Thymus (tissue), 11 donors: ENCODE measurements around the gene MAVS. TPM values are rescaled to one million over a fixed set of nuclear protein-coding genes. Genes with fewer than 3 reads are reported as not detected.
"Not testable (repeated sequence)": the region's sequence is repeated elsewhere in the genome, so short reads cannot be mapped to it uniquely, and the experiment has no call there.

Experiments used
- DNase-seq, 9 donors: peaks; one replicate each; pipeline ENCODE4 v3.0.0-alpha.2; 2013; ENCODE audit warnings: low spot score in 9 of 9, low read depth in 6 of 9, missing footprints in 1 of 9
- H3K27ac ChIP-seq, 2 donors: one replicate each; pipeline ENCODE4 v1.5.1; 2013; ENCODE audit warnings: control low read depth in 1 of 2, low read depth in 1 of 2, low read length in 1 of 2, mild to moderate bottlenecking in 1 of 2, moderate library complexity in 1 of 2
- H3K27me3 ChIP-seq, 2 donors: one replicate each; pipeline ENCODE4 v1.5.1; 2013; ENCODE audit warnings: low read length in 1 of 2; ENCODE audit not compliant: control insufficient read depth in 2 of 2, insufficient read depth in 1 of 2
- H3K36me3 ChIP-seq, 2 donors: one replicate each; pipeline ENCODE4 v1.5.1; 2013; ENCODE audit warnings: low read length in 1 of 2, mild to moderate bottlenecking in 1 of 2, moderate library complexity in 1 of 2; ENCODE audit not compliant: control insufficient read depth in 2 of 2, insufficient read depth in 2 of 2
- H3K4me1 ChIP-seq, 2 donors: one replicate each; pipeline ENCODE4 v1.5.1; 2013; ENCODE audit warnings: low read length in 2 of 2; ENCODE audit not compliant: control insufficient read depth in 2 of 2, insufficient read depth in 2 of 2
- H3K4me3 ChIP-seq, 2 donors: one replicate each; pipeline ENCODE4 v1.5.1; 2013; ENCODE audit warnings: low read length in 2 of 2, control low read depth in 1 of 2, mild to moderate bottlenecking in 1 of 2
- H3K9me3 ChIP-seq, 2 donors: one replicate each; pipeline ENCODE4 v1.5.1; 2013; ENCODE audit warnings: low read length in 1 of 2, mild to moderate bottlenecking in 1 of 2; ENCODE audit not compliant: control insufficient read depth in 2 of 2, insufficient read depth in 1 of 2
- WGBS: extraction: QIAGEN DNeasy Blood & Tissue Kit; methylation state at CpG from one replicate; pipeline ENCODE4 v1.1.7; 2013; 5-methylcytosine and 5-hydroxymethylcytosine counted together
- polyA plus RNA-seq: library from polyadenylated mRNA; stranded (reverse); fragments of 200-250 nt; gene quantifications from one replicate; pipeline ENCODE4 v1.2.3, GENCODE V29; 2013
- total RNA-seq: library from RNA; stranded (reverse); fragments of 120-200 nt; gene quantifications from one replicate; pipeline ENCODE4 v1.2.4, GENCODE V29; 2013
- donor health status: healthy.

The MAVS gene
- total and polyA plus RNA-seq, 2 donors: 8.1 to 18.8 TPM

DNA sequence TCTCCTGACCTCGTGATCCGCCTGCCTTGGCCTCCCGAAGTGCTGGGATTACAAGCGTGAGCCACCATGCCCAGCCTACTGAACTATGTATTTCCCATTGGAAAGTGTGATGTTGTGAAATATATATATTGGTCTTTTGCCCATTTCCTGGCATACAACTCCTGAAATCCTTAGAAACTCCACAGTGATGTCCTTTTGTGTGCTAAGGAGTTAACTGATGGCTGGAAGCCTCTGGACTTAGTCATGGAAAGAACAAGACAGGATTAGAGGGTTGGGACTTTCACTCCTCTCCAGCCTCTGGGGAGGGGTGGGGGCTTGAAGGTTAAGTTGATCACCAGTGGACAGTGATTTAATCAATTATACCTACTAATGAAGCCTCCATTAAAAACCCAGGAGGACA lies 49.7 kb downstream of the MAVS start:
- Histone ChIP-seq H3K27ac (peak overlapping the region in 1 of 2 donors; percentile 52), H3K36me3 (peaks cover 14 to 27% of the 10 kb centered on the region in 2 donors), H3K4me3 (no peak overlapping the region), H3K4me1 (peaks cover 7 to 25% of the 10 kb centered on the region in 2 donors), H3K27me3 (no peaks in the 10 kb centered on the region), H3K9me3 (no peaks in the 10 kb centered on the region)
- DNase-seq: no peak
- 81% methylated on average over 4 of the region's 4 CpGs for WGBS

DNA sequence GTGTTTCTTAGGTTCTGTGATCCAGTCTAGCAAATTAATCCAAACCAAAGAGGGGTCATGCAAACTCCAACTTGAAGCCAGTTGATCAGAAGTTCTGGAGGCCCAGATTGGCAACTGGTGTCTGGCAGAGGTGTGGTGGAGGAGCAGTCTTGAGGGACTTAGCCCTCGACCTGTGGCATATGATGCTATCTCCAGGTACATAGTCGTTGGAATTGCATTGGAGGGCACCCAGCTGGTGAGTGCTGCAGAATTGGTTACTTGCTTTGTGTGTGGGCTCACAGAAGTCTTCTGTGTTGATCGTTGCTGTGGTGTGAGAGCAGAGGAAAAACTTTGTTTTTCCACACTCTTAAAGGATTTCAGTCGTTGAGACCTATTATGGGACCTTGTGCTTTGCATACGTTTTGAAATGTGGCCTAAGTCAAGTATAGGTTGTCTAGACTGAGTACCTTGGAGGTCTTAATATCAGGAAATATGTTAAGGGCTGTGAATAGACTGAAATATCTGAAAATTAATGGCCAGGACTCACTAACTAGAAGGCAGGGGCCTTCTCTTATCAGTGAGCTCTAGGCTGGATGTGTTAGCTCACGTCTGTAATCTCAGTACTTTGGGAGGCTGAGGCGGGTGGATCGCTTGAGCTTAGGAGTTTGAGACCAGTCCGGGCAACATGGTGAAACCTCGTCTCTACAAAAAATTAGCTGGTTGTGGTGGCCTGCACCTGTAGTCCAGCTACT lies 50.4 kb downstream of the MAVS start:
- DNase-seq: no peak
- Histone ChIP-seq H3K4me1 (peaks cover 6 to 20% of the 10 kb centered on the region in 2 donors), H3K27ac (no peak overlapping the region), H3K9me3 (no peaks in the 10 kb centered on the region), H3K4me3 (no peak overlapping the region), H3K27me3 (no peaks in the 10 kb centered on the region), H3K36me3 (peaks cover 14 to 21% of the 10 kb centered on the region in 2 donors)
- 93% methylated on average over 10 of the region's 10 CpGs for WGBS

DNA sequence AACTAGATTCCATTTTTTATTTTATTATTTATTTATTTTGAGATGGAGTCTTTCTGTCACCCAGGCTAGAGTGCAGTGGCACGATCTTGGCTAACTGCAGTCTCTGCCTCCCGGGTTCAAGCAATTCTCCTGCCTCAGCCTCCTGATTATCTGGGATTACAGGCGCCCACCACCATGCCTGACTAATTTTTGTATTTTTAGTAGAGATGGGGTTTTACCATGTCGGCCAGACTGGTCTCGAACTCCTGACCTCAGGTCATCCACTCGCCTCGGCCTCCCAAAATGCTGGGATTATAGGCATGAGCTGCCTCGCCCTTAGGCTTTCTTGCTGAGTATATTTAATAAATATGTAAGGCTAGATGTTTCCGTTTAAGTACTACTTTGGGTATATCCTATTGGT lies 51.5 kb downstream of the MAVS start:
- H3K36me3 ChIP-seq: peaks cover 14 to 17% of the 10 kb centered on the region in 2 donors
- H3K4me3 ChIP-seq, H3K27me3 ChIP-seq, H3K27ac ChIP-seq, DNase-seq, H3K9me3 ChIP-seq: not testable (repeated sequence)
- 98% methylated on average over 9 of the region's 9 CpGs for WGBS
- H3K4me1 ChIP-seq: peaks cover 3 to 12% of the 10 kb centered on the region in 2 donors

DNA sequence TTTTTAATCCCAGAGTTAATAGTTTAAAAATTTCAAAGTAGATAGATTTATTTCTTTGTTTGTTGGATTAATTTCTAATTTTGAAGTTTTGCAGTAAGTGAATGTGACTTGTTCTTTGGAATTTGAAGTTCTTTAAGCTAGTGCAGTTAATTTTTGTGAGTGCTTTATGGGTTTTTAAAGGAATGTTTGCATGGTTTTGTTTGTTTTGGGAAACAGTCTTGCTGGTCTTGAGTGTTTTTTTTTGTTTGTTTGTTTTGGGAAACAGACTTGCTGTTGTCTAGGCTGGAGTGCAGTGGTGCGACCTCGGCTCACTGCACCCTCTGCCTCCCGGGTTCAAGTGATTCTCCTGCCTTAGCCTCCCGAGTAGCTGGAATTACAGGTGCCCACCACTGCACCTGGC lies 52.0 kb downstream of the MAVS start:
- Histone ChIP-seq H3K36me3 (peaks cover 11 to 15% of the 10 kb centered on the region in 2 donors), H3K4me3 (no peak overlapping the region), H3K27me3 (no peaks in the 10 kb centered on the region), H3K27ac (no peak overlapping the region), H3K9me3 (no peaks in the 10 kb centered on the region), H3K4me1 (peaks cover 0 to 11% of the 10 kb centered on the region in 2 donors)
- 93% methylated on average over 4 of the region's 4 CpGs for WGBS
- no peak for DNase-seq

DNA sequence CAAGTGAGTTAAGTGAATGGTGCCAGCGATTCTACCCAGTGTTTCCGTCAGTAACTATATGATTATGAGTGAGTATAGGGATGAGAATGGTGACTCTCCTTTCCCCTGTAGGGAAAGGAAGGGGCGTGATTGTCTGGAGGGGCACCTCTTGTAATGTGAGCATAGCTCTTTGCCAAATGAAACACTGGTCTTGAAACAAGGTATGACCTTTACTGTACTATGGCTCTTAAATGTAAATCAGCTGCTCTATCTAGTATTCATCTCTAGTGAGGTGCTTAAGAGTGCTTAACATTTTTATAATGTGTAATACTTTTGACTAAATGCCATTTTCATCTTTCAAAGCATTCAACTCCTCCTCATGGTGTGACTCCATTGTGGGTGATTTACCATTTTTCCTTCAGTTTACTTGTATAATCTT lies 53.6 kb downstream of the MAVS start:
- Histone ChIP-seq H3K4me3 (no peak overlapping the region), H3K4me1 (peaks cover 0 to 7% of the 10 kb centered on the region in 2 donors), H3K36me3 (peaks cover 8 to 11% of the 10 kb centered on the region in 2 donors), H3K27me3 (no peaks in the 10 kb centered on the region), H3K9me3 (no peaks in the 10 kb centered on the region), H3K27ac (peak overlapping the region in 1 of 2 donors; percentile 49)
- WGBS: 92% methylated on average over 3 of the region's 3 CpGs
- DNase-seq: no peak

DNA sequence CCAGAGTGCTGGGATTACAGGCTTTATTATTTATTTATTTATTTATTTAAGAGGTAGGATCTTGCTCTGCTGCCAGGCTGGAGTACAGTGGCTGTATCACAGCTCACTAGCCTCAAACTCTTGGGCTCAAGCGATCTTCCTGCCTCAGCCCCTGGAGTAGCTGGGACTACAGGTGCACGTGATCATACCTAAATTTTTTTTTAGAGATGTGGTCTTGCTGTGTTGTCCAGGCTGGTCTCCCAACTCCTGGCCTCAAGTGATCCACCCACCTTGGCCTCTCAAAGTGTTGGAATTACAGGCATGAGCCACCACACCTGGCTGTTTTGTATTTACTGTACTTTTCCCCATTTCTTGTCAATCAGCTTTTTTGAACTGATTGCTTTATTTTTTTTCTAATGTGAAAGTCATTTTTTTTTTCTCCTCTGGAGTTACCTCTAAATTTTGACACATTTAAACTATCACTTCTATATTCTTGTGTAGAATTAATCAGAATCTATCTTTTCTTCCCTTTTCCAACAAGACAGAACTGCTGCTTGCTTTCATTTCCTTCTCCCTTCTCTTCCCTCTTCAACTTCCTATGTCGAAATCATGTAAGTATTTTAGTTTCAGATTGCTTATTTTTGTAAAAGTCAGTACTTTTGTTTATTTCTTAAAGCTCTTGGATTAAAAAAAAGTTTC lies 54.5 kb downstream of the MAVS start:
- H3K36me3 ChIP-seq: peaks cover 8 to 14% of the 10 kb centered on the region in 2 donors
- no peaks in the 10 kb centered on the region for H3K9me3 ChIP-seq
- no peak for DNase-seq
- H3K4me1 ChIP-seq: peaks cover 0 to 7% of the 10 kb centered on the region in 2 donors
- H3K4me3 ChIP-seq: no peak overlapping the region
- H3K27me3 ChIP-seq: no peaks in the 10 kb centered on the region
- WGBS: 61% methylated on average over 3 of the region's 3 CpGs
- no peak overlapping the region for H3K27ac ChIP-seq

DNA sequence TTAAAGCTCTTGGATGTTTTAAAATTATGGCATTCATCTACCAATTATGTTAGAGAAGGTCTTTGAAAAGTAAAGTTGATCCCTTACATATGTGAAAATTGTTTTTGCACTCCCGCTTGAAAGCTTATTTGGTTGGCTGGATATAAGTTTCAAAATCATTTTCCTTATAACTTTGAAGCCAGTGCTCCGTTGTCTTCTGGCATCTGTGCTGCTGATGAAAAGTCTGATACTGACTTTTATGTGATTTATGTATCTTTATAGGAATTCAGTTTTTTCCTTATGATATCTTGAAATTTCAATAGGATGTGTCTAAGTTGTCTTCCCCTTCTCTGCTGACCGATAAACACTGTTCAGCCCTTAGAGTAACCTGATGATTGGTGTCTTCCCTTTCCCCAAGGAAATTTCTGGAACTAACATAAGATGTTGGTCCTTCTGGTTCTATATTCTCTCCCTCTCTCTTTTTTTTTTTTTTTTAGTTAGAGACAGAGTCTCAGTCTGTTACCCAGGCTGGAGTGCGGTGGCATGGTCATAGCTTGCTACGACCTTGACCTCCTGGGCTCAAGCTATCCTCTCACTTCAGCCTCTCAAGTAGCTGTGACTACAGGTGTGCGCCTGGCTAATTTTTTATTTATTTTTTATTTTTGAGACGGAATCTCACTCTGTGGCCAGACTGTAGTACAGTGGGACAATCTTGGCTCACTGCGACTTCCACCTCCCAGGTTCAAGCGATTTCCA lies 55.2 kb downstream of the MAVS start:
- peaks cover 7 to 8% of the 10 kb centered on the region in 2 donors for H3K36me3 ChIP-seq
- DNase-seq: no peak
- no peaks in the 10 kb centered on the region for H3K9me3 ChIP-seq
- no peak overlapping the region for H3K27ac ChIP-seq
- peaks cover 0 to 5% of the 10 kb centered on the region in 2 donors for H3K4me1 ChIP-seq
- WGBS: 90% methylated on average over 9 of the region's 9 CpGs
- H3K27me3 ChIP-seq: no peaks in the 10 kb centered on the region
- no peak overlapping the region for H3K4me3 ChIP-seq

DNA sequence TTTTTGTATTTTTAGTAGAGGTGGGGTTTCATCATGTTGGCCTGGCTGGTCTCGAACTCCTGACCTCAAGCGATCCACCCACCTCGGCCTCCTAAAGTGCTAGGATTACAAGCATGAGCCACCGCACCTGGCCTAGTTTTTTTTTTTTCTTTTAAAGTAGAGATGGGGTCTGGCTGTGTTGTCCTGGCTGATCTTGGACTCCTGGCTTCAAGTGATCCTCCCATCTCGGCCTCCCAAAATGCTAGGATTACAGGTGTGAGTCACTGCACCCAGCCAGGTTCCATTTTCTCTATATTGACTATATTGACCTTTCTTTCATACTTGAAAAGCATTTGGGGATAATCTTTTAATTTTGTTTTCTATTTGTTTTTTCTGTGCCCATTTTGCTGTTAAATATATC lies 55.8 kb downstream of the MAVS start:
- Histone ChIP-seq H3K27ac (no peak overlapping the region), H3K4me3 (no peak overlapping the region), H3K36me3 (peaks cover 3 to 6% of the 10 kb centered on the region in 2 donors), H3K4me1 (peaks cover 0 to 5% of the 10 kb centered on the region in 2 donors), H3K9me3 (no peaks in the 10 kb centered on the region), H3K27me3 (no peaks in the 10 kb centered on the region)
- DNase-seq: no peak
- WGBS: 98% methylated on average over 5 of the region's 5 CpGs

DNA sequence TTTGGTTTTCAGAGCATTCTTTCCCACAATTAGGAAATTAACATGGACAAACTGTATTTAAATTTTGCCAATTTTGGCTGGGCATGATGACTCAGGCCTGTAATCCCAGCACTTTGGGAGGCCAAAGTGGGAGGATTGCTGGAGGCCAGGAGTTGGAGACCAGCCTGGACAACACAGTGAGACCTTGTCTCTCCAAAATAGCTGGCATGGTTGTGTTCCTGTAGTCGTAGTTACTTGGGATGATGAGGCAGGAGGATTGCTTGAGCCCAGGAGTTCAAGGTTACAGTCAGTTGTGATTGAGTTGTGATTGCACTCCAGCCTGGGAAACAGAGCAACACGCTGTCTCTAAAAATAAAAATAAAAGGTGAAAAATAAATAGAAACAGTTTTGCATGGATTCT lies 57.6 kb downstream of the MAVS start:
- no peak for DNase-seq
- H3K4me1 ChIP-seq: peaks cover 0 to 5% of the 10 kb centered on the region in 2 donors
- H3K9me3 ChIP-seq: no peaks in the 10 kb centered on the region
- no peak overlapping the region for H3K4me3 ChIP-seq
- no peaks in the 10 kb centered on the region for H3K27me3 ChIP-seq
- peak overlapping the region in 1 of 2 donors; percentile 60 for H3K27ac ChIP-seq
- WGBS: 93% methylated on average over 2 of the region's 2 CpGs
- peaks cover 11 to 19% of the 10 kb centered on the region in 2 donors for H3K36me3 ChIP-seq
